ENCODE data around the gene PRDM2.

- TF ChIP-seq CTCF (conservative IDR thresholded peaks at IDR 0.05 in 1 of 2, IDR thresholded peaks at IDR 0.05 in 1 of 2; ENCODE audit: low read depth in 1 of 2, low read length in 2 of 2) (no peak), EZH2 (IDR thresholded peaks at IDR 0.05; ENCODE audit: low read length, missing control alignments) (no peak)
These were observed 123.3 kb downstream of the PRDM2 start for GRCh38 chr1:13823126-13823880.
